ENCODE measurements around the gene ADGRD2.

GRCh38 chr9:124510650-124511425 lies 60.6 kb downstream of the ADGRD2 start:
- no peak for TF ChIP-seq TCF7L2 (IDR thresholded peaks at IDR 0.05; ENCODE audit: low read depth, low read length)
- no peak for TF ChIP-seq CTCF (IDR thresholded peaks at IDR 0.05)
- no peak for TF ChIP-seq POLR2AphosphoS5 (IDR thresholded peaks at IDR 0.05; ENCODE audit: low read depth, low read length)

All from Panc1 (cell line).